HG03025 (cell line): Measurements from ENCODE around the gene MAGEA11.
"Not testable (repeated sequence)": the region's sequence is repeated elsewhere in the genome, so short reads cannot be mapped to it uniquely, and the experiment has no call there.

ENCODE experiments used
- ATAC-seq: cut with Tn5 transposase; IDR thresholded peaks from one replicate; pipeline ENCODE4 v1.9.1; 2021; ENCODE audit warnings: mild to moderate bottlenecking, moderate library complexity; ENCODE audit not compliant: unreplicated experiment, low FRiP score

MAGEA11 gene

GRCh38 chrX:149711545-149712236 is at the start of gene MAGEA11:
MAGEA11 (plus strand) TSS chrX:149712060; CDS start chrX:149713160, 1,100 bp downstream.
- no peak for ATAC-seq

- ATAC-seq, result not testable (repeated sequence)
These were observed 36.8 kb upstream of the MAGEA11 start for GRCh38 chrX:149675088-149675487.

GRCh38 chrX:149675554-149675953 is 36.3 kb upstream of the MAGEA11 start:
- not testable (repeated sequence) for ATAC-seq

- not testable (repeated sequence) for ATAC-seq
These were observed 32.6 kb upstream of the MAGEA11 start for GRCh38 chrX:149679164-149679678.

GRCh38 chrX:149681182-149681581 is 30.7 kb upstream of the MAGEA11 start:
- no peak for ATAC-seq

GRCh38 chrX:149682031-149682430 is 29.8 kb upstream of the MAGEA11 start:
- ATAC-seq, result no peak

GRCh38 chrX:149682956-149683947 is 28.6 kb upstream of the MAGEA11 start:
- ATAC-seq, result no peak

- no peak for ATAC-seq
These were observed 27.7 kb upstream of the MAGEA11 start for GRCh38 chrX:149683966-149684730.

GRCh38 chrX:149687991-149688390 is 23.9 kb upstream of the MAGEA11 start:
- no peak for ATAC-seq

GRCh38 chrX:149688552-149688951 is 23.3 kb upstream of the MAGEA11 start:
- no peak for ATAC-seq

GRCh38 chrX:149691794-149692193 is 20.1 kb upstream of the MAGEA11 start:
- ATAC-seq, result no peak

- not testable (repeated sequence) for ATAC-seq
These were observed 19.1 kb upstream of the MAGEA11 start for GRCh38 chrX:149692686-149693272.

GRCh38 chrX:149699761-149700160 is 12.1 kb upstream of the MAGEA11 start:
- no peak for ATAC-seq

GRCh38 chrX:149704664-149705063 is 7.2 kb upstream of the MAGEA11 start:
- no peak for ATAC-seq

GRCh38 chrX:149707147-149707901 is 4.5 kb upstream of the MAGEA11 start:
- ATAC-seq, result no peak

GRCh38 chrX:149712831-149713230 is 971 bp downstream of the MAGEA11 start:
- ATAC-seq, result no peak

- no peak for ATAC-seq
These were observed 1.6 kb downstream of the MAGEA11 start for GRCh38 chrX:149713279-149714050.

GRCh38 chrX:149715468-149715867 is 3.6 kb downstream of the MAGEA11 start:
- no peak for ATAC-seq

GRCh38 chrX:149716632-149717031 is 4.8 kb downstream of the MAGEA11 start:
- ATAC-seq, result no peak
